ENCODE measurements around the gene NTN5.
"Not testable (repeated sequence)": the region's sequence is repeated elsewhere in the genome, so short reads cannot be mapped to it uniquely, and the experiment has no call there.

NTN5 gene

GRCh38 chr19:48669903-48670668 lies 2.7 kb downstream of the NTN5 start:
- no peak for DNase-seq (ENCODE audit: low read depth)

- no peak for DNase-seq (ENCODE audit: low read depth)
Observed at GRCh38 chr19:48668761-48669160, 4.1 kb downstream of the NTN5 start.

- DNase-seq (ENCODE audit: low read depth), result no peak
Observed at GRCh38 chr19:48668332-48668731, 4.5 kb downstream of the NTN5 start.

GRCh38 chr19:48665786-48666185 lies 7.0 kb downstream of the NTN5 start:
- no peak for DNase-seq (ENCODE audit: low read depth)

- DNase-seq (ENCODE audit: low read depth), result no peak
Observed at GRCh38 chr19:48664476-48664875, 8.3 kb downstream of the NTN5 start.

GRCh38 chr19:48663667-48664066 lies 9.2 kb downstream of the NTN5 start:
- no peak for DNase-seq (ENCODE audit: low read depth)

GRCh38 chr19:48661711-48662090 lies 11.1 kb downstream of the NTN5 start:
- no peak for DNase-seq (ENCODE audit: low read depth)

- peak; percentile 56 for DNase-seq (ENCODE audit: low read depth)
Observed at GRCh38 chr19:48660852-48661710, 11.7 kb downstream of the NTN5 start.

GRCh38 chr19:48659768-48660167 lies 13.0 kb downstream of the NTN5 start:
- no peak for DNase-seq (ENCODE audit: low read depth)

- DNase-seq (ENCODE audit: low read depth), result no peak
Observed at GRCh38 chr19:48658483-48658882, 14.3 kb downstream of the NTN5 start.

GRCh38 chr19:48657828-48658227 lies 15.0 kb downstream of the NTN5 start:
- DNase-seq (ENCODE audit: low read depth), result not testable (repeated sequence)

GRCh38 chr19:48656840-48657474 lies 15.9 kb downstream of the NTN5 start:
- DNase-seq (ENCODE audit: low read depth), result no peak

GRCh38 chr19:48654299-48655059 lies 18.3 kb downstream of the NTN5 start:
- DNase-seq (ENCODE audit: low read depth), result no peak

GRCh38 chr19:48651683-48652048 lies 21.2 kb downstream of the NTN5 start:
- DNase-seq (ENCODE audit: low read depth), result no peak

- no peak for DNase-seq (ENCODE audit: low read depth)
Observed at GRCh38 chr19:48650974-48651682, 21.7 kb downstream of the NTN5 start.

- no peak for DNase-seq (ENCODE audit: low read depth)
Observed at GRCh38 chr19:48648134-48648533, 24.7 kb downstream of the NTN5 start.

- no peak for DNase-seq (ENCODE audit: low read depth)
Observed at GRCh38 chr19:48646722-48647216, 26.0 kb downstream of the NTN5 start.

- peak; percentile 86 for DNase-seq (ENCODE audit: low read depth)
Observed at GRCh38 chr19:48646001-48646721, 26.7 kb downstream of the NTN5 start, which contains the start of gene CA11. Gene CA11, minus strand, starts transcription at chr19:48646187. Its CDS starts 555 bp downstream, at chr19:48645632.

- no peak for DNase-seq (ENCODE audit: low read depth)
Observed at GRCh38 chr19:48645620-48646000, 27.2 kb downstream of the NTN5 start.

- DNase-seq (ENCODE audit: low read depth), result peak; percentile 60
Observed at GRCh38 chr19:48644839-48645619, 27.8 kb downstream of the NTN5 start.
